ENCODE data around the gene ZSCAN26.

Gene ZSCAN26

DNA sequence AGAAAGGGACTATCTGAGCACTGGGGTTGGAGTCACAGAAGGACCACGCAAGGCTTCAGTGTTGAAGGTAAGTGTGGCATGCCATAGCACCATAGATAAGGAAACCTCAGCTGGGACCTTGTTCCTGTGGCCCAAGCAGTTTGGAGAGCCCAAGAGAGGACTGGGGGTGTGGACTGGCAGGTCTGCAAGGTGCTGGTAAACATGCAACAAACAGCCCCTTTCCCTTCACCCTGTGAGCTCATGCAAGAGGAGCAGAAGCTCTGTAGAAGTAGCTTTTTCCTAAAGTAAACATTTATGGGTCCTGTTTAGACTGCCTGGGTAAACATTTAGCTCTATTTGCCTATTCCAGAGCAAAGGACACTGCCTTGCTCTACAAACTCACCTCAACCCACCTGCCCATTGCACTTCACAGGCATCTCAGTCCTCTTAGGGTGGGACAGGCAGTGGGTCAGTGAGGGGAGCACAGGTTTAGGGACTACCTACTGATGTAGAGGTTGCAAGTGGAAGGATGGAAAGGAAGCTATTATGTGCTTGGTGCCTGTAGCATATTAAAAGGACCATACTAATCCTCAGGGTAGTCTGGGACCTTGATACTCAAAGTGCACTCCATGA lies 57.0 kb downstream of the ZSCAN26 start:
- DNase-seq, result no peak

DNA sequence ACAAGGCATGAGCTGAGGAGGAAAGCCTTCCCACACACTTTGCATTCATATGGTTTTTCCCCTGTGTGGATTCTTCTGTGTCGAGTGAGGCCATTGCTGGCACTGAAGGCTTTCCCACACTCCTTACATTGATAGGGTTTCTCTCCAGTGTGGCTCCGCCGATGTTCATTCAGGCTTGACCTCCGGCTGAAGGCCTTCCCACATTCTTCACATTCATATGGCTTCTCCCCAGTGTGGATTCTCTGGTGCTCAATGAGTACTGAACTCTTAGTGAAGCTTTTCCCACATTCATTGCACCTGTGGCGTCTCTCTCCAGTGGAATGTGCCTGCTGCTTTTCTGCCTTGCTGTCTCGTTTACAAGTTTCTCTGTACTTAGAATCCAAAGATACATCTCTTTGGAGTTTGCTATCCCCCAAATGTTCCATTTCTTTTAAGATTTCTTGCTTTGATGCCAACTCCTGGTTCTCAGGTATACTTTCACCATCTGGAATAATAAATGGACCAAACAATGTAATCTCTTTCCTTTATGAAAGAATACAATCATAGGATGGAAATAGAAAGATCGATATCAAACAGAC lies 59.5 kb downstream of the ZSCAN26 start:
- no peak for DNase-seq
